Stimulated activated naive CD4-positive, alpha-beta T cell treated with Interleukin-2 at 50 U/mL for 16 hours (primary cell): ENCODE data around the gene TOGARAM2.

Experiments
- DNase-seq: peaks from one replicate; lab custom pipeline; 2025; lab: John Stamatoyannopoulos, UW

Gene TOGARAM2

DNA sequence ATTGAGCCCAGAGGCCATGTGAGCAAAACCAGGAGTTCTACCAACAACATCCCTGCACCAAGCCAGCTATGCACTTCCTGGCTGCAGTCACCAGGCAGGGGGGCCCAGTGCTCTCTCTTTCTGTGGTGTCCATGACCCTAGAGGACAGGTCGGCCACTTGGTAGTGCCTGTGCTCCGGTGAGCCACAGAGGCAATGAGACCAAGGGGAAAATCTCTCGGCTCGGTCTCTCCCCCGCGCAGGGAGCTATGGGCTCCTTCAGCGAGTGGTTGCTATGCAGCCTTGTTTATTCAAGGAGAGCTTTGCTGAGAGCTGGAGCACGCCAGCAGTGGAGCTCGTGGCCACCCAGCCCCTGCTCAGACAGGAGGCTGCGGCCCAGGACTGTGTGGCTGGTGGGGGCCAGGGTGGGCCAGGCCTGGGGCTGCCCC, at the start of gene TOGARAM2:
TOGARAM2 (plus strand) TSS at position 283 of the 426 bp plus-strand sequence. CDS start 13,537 bp downstream, outside the sequence.
- DNase-seq: no peak

DNA sequence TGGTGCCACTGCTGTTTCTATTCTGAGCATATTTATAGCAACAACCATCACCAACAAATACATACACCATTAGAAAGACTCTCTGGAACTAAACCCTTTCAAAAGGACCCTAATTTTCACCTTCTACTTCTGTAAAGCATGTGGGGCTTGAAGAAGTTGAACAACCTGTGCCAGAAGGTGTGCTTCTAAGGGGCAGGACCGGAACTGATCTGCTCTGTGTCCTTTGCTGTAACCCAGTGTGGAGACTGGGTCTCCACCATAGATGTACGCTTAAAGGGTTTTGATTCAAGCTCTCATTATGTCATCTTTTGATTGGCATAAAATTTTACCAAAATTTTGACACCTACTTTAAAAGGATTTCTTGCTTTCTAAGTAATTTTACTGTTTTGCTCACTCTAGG, 46.3 kb upstream of the TOGARAM2 start:
- DNase-seq: no peak

DNA sequence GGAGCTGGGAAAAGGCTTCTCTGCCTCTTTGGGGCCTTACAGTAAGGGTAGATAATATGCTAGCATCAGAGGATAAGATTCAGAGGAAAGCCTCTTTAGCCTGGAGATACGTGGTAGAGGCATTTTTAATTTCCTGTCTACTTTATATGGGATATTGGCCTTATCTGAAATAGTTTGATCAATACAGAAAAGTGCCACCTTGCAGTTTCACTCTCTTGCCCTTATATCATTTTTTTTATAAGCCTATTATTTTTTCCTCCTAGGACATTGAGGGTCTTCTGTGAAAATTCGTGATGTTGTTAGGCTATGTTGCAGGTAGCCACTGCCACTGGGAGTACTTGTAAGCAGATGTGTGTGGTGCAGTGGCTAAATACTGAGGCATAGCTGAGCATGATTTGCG, 40.1 kb upstream of the TOGARAM2 start:
- DNase-seq: no peak

DNA sequence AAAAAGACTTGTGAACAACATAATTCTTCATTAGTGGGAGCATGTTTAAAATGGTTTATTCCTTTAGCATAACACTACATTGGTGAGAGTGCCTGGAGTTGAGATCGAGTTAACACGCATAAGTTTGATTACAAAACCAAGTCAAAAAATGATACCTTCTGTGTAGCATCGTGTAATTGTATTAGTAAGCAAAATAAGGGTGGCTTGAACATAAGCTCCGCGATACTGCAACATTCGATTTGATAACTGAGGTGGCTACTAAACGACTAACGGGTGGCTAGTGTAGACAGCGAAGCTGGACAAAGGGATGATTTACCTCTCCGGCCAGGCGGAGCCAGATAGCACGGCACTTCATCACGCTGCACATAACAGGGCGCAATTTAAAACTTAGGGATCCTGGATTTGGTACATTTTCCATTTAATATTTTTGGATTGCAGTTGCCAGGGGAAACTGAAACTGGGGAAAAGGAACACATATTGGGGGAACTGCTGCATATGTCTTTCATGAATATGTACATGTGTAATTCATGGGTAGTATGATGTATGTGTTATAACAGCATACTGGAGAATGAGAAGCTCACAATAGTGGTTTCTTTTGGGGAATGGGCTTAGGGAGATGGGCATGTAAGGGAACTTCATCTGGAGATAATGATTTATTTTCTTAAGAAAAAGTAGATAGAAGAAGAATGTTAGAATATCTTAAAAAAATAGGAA, 36.4 kb upstream of the TOGARAM2 start:
- DNase-seq: no peak

DNA sequence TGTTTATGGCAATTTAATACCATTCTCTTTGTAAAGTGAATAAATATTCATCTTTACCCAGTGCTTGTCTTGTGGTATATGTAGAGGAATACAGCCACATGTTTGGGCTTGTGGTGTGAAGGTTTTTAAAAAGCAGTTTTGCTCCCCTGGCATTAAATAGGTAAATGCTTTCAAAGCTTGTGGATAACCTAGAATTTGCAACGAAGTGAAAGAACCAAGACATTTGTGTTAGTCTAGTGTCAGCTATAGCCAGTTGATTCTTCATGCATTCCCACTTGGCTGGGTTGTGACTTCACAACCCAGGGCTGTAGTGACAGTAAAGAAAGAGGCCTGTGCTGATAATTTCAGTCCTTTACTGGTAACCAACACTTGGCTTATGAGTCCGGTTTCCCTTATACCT, 32.9 kb upstream of the TOGARAM2 start:
- DNase-seq: no peak

DNA sequence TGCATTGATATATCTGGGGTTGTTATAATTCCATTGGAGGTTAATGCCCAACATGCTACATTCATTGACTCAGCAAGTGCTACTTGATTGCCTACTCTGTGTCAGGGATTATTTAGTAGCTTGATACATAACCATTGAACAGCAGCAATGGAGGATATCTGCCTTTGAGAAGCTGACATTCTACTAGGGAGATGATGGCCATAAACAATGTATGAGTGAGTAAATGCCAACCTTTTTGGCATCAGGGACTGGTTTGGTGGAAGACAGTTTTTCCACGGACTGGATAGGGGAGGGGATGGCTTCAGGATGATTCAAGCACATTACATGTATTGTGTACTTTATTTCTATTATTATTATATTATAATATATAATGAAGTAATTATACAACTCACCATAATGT, 31.9 kb upstream of the TOGARAM2 start:
- no peak for DNase-seq

DNA sequence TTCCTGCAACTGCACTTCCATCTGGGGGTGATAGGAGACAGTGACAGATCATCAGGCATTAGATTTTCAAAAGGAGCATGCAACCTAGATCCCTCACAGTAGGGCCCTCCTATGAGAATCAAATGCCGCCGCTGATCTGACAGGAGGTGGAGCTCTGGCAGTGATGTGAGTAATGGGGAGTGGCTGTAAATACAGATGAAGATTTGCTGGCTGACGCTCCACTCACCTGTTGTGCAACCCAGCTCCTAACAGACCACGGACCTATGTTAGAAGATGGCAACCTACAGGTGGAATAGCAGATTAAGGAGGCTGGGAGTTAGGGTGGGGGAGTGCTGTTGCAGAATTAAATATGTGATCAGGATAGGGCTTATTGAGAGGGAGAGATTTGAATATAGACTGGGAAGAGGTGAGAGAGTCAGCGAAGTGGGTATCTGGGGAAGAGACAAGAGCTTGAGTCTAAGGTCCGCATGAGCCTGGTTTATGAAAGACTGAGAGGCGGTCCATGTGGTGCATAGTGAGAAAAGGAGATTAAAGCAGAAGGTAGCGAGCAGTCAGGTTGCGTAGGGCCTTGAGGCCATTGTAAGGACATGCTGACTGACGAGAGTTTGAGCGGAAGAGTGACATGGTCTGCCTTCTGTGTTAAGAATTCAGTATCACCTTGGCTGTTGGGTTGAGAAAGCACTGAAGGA, 31.3 kb upstream of the TOGARAM2 start:
- DNase-seq: no peak

DNA sequence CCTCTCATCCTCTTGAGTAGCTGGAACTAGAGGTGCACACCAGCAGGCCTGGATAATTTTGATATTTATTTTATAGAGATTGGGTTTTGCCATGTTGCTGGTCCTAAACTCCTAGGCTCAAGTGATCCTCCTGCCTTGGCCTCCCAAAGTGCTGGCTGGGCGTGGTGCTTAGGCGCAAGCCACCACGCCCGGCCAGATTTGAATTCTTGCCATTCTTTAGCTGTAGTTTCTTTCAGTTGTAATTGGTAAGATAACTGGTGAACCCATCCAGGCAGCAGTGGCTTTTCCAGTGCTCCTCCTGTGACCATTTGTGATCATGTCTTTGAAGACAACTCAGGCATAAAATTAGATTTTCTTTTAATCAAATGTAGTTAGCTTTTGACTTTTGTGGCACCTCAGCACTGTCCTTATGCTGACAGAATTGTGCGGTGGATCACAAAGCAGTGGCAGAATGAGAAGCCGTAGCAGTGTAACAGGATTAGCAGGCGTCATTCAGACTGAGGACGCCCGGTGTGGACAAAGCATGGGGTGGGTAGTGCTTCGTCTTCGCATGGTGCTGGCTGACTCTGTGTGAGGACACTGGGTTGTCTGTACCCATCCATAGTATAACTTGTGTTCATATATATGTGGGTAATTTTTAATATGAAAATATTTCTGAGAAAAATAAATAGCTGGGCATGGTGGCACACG, 30.0 kb upstream of the TOGARAM2 start:
- DNase-seq: no peak

DNA sequence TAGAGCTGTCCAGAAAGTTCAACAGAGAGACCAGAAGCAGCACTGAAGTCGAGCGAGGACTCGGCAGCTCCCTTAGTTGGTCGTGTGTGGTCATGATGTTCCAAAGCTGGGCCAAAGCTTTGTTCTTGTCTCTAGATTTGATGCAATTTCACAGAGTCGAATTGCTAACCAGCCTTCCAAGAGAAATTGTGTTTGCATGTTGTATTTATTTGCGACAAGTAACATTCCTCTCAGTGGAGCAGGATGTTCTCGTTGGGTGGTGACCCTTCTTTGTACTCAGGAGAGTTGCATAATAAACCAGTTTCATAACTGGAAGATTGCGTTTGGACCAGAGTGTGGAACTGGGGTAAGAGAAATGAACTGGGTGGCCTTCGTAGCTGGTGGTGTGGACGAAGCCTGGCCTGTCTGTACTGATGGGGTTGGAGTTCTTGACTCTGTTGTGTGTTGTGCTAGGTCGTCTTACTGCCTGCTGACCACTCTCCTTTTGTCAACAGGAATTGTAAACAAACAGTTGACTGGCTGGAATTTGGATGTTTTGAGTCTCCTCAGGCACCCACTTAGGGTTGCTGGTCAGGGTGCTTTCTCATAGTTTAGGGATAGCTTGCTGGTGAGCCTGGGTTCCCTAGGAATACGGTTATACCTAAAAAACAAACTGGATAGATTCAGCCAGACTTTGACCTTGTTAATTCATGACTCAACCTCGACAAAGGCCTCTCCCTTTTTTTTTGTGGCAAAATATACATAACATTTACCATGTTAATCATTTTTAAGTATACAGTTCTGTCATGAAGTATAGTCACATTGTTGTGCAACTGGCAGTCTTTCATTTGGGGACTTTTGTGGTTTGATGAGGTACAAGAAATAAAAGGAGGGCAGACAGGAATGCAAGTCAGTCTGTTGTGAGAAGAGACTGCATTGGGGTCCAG, 28.9 kb upstream of the TOGARAM2 start:
- DNase-seq: no peak

DNA sequence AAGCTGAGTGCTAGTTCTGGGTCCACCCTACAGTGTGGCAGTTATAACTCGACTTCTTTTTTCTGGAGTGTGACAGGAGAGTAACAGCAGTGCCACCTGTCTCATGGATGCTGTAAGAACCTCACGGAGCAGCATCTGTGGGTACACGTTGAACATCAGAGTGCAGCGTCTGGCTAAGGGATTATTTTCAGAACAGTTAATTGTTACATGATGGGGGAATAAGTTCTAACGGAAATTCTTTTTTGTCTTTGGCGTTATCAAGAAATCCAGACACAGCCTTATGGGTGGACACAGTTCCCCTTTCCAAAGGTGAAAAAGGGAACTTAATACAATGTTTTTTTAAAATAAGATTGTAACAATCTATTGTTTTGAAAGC, 28.3 kb upstream of the TOGARAM2 start:
- no peak for DNase-seq

DNA sequence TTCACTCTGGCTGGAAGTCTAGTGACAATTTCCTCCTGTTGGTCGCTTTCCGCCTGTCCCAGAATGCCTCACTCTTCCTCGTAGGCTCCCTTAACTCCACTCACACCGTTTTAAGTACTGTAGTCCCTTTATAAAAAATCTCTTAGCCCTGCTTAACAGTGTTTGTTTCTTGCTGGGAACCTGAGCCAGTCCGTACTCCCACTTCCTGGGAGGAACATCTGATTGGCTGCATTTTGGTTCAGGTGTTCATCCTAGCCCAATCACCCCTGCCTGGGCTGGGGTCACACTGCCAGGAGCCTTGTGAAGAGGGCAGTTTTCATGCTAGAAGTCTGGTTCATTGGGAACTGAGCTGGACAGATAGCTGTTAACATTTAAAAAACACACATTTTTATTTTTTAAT, 25.6 kb upstream of the TOGARAM2 start:
- DNase-seq: no peak

DNA sequence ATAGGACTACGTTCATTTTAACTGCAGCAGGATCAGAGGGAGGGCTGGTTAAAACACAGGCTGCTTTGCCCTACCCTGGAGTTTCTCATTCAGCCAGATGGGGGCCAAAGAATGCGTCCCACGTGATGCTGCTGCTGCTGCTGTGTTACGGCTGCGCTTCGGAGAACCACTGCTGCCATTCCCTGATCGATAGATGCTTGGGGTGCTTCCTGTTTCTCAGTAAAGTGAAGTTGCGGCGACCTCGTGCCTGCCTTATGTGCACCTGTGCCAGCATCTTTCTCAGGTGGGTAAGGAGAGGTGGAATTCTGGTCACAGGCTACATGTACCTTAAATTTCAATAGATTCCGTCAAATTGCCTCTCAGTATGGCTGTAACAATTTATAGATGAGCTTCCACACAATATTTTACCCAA, 24.7 kb upstream of the TOGARAM2 start:
- peak; percentile 43 for DNase-seq

DNA sequence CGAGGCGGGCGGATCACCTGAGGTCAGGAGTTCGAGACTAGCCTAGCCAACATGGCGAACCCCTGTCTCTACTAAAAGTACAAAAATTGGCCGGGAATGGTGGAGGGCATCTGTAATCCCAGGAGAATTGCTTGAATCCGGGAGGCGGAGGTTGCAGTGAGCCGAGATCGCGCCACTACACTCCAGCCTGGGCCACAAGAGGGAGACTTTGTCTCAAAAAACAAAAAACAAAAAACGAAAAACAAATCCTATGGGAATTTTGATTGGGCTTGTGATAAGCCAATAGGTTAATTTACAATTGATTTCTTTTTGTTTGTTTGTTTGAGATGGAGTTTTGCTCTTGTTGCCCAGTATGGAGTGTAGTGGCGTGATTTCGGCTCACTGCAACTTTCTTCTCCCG, 24.2 kb upstream of the TOGARAM2 start:
- DNase-seq: no peak

DNA sequence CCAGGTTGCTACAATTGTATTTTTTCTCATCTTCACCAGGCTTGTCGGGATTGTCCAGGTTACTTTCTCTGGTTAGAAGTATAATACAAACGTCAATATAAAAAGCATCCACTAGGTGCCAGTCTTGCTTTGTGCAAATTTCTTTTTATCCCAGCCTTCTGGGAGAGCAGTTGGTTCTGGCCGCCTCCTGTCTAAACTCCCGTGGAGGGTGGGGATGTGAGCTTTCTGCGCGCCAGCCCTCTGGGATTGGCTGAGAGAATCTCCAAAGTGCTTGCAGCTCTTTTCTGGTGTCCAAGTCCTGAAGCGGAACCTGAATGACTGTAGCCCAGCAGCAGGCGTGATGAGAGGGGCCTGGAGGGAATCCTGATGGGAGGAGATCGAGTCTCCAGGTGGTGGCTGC, 22.4 kb upstream of the TOGARAM2 start:
- peak; percentile 6 for DNase-seq

DNA sequence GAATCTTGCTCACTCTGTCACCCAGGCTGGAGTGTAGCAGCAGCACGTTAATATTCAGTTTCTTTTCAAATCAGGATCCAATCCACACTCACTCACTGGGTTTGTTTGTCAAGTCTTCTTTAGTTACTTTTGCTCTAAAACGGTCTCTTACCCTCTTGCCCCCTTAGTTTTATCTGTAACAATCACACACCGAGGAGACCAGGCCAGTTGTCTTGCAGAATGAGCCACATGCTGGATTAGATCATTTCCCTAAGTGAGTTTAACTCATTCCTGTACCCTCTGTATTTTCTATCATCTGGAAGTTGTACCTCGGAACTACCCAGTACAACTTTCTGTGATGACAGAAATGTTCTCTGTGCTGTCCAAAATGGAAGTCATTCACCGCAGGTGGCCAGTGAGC, 20.7 kb upstream of the TOGARAM2 start:
- no peak for DNase-seq

DNA sequence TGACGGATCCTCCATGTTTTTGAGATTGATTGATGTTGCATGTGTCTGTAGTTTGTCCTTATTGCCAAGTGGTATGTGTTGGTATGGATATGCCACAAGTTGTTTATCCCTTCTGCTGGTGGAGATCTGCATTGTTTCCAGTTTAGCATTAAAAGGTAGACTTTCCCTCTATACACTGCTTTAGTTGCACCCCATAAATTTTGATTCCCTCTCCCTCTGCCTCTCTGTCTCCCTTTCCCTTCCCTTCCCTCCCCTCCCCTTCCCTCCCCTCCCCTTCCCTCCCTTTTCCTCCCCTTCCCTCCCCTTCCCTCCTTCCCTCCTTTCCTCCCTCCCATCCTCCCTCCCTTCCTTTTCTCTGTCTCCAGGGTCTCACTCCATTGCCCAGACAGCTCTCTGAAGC, 18.6 kb upstream of the TOGARAM2 start:
- no peak for DNase-seq

DNA sequence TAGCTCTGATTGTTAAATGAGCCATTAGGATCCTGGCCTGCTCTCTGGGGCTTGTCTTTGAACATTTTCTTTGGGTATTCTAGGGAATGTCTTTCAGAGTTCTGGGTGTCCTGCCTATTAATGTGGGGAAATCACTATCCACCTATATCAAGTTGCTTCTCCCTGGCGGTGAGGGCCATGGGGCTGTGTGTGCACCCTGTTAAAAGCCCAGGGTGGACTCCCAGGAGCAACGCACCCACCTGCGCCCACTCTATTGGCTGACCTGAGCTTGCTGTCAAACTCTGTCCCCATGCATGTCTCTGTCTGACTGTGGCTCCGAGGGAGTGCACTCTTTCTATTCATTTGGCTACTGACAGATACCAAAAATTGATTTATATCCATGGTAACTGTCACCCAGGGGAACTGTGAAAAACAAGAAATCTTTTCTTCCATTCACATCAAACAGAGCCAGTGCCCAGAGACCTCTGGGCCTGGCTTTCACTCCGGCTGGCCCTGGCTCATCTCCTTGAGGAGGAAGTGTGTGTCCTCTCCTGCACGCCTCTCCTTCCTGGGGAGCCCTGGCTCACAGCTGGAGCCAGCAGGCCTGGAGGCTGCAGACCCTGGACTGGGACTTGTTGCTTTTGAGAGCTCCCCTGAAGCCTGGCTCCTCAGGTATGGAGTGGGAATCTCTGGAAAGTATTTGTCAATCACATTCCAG, 10.5 kb upstream of the TOGARAM2 start:
- DNase-seq: no peak

DNA sequence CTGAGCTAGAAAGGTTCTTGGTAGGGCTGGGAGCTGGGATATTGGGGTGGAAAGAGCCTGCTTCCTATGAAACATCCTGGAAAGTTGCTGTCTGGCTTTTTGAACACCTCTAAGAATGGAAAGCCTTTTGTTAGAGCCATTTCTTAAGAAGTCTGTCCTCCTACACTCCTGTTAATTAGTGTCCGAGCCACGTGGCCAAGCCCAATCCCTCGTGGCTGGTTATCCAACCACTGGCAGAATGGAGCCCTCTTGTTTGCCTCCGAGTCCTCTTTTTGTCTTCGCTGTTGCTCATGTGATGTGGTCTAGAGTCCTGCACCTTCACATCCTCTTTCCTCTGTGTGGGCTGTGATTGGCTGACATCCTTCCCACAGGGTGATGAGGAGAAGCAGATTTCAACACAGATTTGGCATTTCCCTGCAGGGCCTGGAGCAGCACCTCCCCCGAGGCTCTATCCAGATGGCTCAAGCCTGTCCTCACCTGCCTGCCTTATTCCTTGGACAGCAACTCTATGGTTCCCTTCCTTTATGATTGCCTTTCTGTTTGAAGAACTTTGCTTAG, 8.2 kb upstream of the TOGARAM2 start:
- no peak for DNase-seq

DNA sequence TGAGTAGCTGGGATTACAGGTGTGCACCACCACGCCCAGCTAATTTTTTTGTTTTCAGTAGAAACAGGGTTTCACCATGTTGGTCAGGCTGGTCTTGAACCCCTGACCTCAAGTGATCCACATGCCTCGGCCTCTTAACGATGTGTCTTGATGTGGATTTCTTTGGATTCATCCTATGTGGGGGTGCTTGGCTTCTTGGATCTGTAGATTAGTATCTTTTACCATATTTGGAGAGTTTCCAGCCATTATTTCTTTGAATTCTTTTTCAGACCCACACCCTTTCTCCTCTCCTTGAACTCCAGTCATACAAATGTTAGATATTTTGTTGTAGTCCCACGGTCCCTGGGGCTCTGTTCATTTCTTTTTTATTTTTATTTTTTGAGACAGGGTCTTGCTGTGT, 6.8 kb upstream of the TOGARAM2 start:
- DNase-seq: no peak

DNA sequence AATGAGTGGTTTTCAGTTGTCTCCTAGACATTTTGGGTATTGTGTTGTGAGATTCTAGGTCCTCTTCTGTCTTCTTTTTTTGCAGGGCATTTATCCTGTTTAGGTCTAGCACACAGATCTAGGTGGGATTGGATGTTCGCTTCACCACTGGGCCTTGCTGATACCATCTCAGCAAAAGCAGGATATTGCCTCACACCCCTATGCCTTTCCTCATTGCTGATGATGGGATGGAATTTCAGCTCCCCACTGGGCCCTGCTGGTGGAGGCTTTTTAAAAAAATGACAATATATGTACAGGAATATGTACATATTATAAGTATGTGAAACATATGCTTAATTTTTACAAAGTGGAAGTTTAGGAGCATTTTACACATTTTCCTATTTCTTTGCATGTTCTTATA, 5.4 kb upstream of the TOGARAM2 start:
- DNase-seq: no peak

DNA sequence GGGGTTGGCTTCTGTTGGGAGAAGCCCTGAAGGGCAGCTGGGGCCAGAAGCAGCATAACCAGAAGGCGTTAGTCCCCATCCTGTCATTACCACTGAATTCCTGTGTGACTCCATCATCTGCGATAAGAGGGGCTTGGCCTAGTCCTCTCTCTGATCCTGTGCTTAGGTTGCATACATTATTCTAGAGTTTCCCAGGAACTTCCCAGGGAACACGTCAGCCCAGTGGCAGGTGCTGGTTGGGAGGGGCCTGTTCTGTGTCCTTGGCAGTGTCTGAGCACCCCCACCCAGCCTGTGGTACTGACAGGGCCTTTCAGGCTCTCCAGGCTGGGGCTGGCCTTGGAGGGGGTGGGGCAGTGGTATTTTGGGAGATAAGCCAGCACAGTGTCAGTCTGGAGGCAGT, 4.5 kb upstream of the TOGARAM2 start:
- no peak for DNase-seq
